DOHH2 (cell line): ENCODE data around the gene ARHGEF16.

Source experiments
- H3F3A ChIP-seq: fragments of 200-600 bp; sonication (generic), shearing (Covaris generic); 2 replicates; pipeline ENCODE4 v1.6.0; 2016; ENCODE audit warnings: antibody characterized with exemption, mild to moderate bottlenecking; ENCODE audit not compliant: control insufficient read depth, insufficient read depth
- H3K27ac ChIP-seq: fragments of 200-600 bp; sonication (generic); 2 replicates; pipeline ENCODE4 v1.5.1; 2014; ENCODE audit warnings: low read depth, mild to moderate bottlenecking, low read length, moderate library complexity
- H3K27me3 ChIP-seq: fragments of 200-600 bp; sonication (generic); 2 replicates; pipeline ENCODE4 v1.6.1; 2014; ENCODE audit warnings: mild to moderate bottlenecking, low read length, mixed read lengths; ENCODE audit not compliant: control insufficient read depth
- H3K36me3 ChIP-seq: fragments of 200-600 bp; sonication (generic); 2 replicates; pipeline ENCODE4 v1.6.1; 2014; ENCODE audit warnings: mild to moderate bottlenecking, low read length, moderate library complexity, mixed read lengths; ENCODE audit not compliant: control insufficient read depth
- H3K4me1 ChIP-seq: fragments of 200-600 bp; sonication (generic); 2 replicates; pipeline ENCODE4 v1.6.1; 2014; ENCODE audit warnings: mild to moderate bottlenecking, low read length, mixed read lengths; ENCODE audit not compliant: control insufficient read depth
- H3K4me2 ChIP-seq: fragments of 200-600 bp; sonication (generic); 2 replicates; pipeline ENCODE4 v1.6.0; 2014; ENCODE audit warnings: mild to moderate bottlenecking, low read length, moderate library complexity
- H3K4me3 ChIP-seq: fragments of 200-600 bp; sonication (generic); 2 replicates; pipeline ENCODE4 v1.5.1; 2014; ENCODE audit warnings: mild to moderate bottlenecking, low read length, mixed read lengths
- H3K79me2 ChIP-seq: fragments of 200-600 bp; sonication (generic); 2 replicates; pipeline ENCODE4 v1.6.1; 2014; ENCODE audit warnings: mild to moderate bottlenecking, low read length, mixed read lengths; ENCODE audit not compliant: control insufficient read depth
- H3K9me2 ChIP-seq: fragments of 200-600 bp; sonication (generic); replicated peaks from 2 replicates; pipeline ENCODE4 v1.6.1; 2014; ENCODE audit warnings: mild to moderate bottlenecking, low read length, mixed read lengths; ENCODE audit not compliant: control insufficient read depth
- H3K9me3 ChIP-seq: fragments of 200-600 bp; sonication (generic); 2 replicates; pipeline ENCODE4 v1.6.1; 2014; ENCODE audit warnings: antibody characterized with exemption, low read length, mixed read lengths; ENCODE audit not compliant: control insufficient read depth, insufficient read depth
- H4K20me1 ChIP-seq: fragments of 200-600 bp; sonication (generic); 2 replicates; pipeline ENCODE4 v1.6.0; 2014; ENCODE audit warnings: low read depth, mild to moderate bottlenecking, antibody characterized with exemption, low read length, moderate library complexity; ENCODE audit not compliant: control insufficient read depth, insufficient read depth
- CTCF ChIP-seq: fragments of 200-600 bp; sonication (generic); IDR thresholded peaks from one replicate; pipeline ENCODE4 v1.5.1; 2014; ENCODE audit warnings: antibody characterized with exemption, mild to moderate bottlenecking, low read depth, low read length; ENCODE audit not compliant: poor library complexity, severe bottlenecking
- EZH2phosphoT487 ChIP-seq: fragments of 200-600 bp; sonication (generic); IDR thresholded peaks from 2 replicates; pipeline ENCODE4 v1.6.1; 2017; ENCODE audit warnings: borderline replicate concordance, mild to moderate bottlenecking, antibody characterized with exemption, low read length, moderate library complexity, mixed read lengths

Gene ARHGEF16

GRCh38 chr1:3525551-3526482 is 71.4 kb downstream of the ARHGEF16 start:
- H3K27me3 ChIP-seq, result peaks cover 4% of the 10 kb centered on the region; the same call in 1 of the 2 replicates
- TF ChIP-seq EZH2phosphoT487, result no peak
- TF ChIP-seq CTCF, result no peak
- no peaks in the 10 kb centered on the region for H3K9me2 ChIP-seq

GRCh38 chr1:3527774-3528173 is 73.3 kb downstream of the ARHGEF16 start:
- H3K27me3 ChIP-seq, result peaks cover 4% of the 10 kb centered on the region; the same call in 1 of the 2 replicates

More at GRCh38 chr1:3525551-3526482, 71.4 kb downstream of the ARHGEF16 start:
- Histone ChIP-seq H3K27ac (no peak overlapping the region), H3K4me1 (no peaks in the 10 kb centered on the region; the same call in 1 of the 2 replicates), H3K9me3 (no peaks in the 10 kb centered on the region), H3F3A (no peaks in the 10 kb centered on the region), H3K4me2 (no peak overlapping the region), H4K20me1 (no peaks in the 10 kb centered on the region), H3K36me3 (no peaks in the 10 kb centered on the region), H3K79me2 (no peaks in the 10 kb centered on the region), H3K4me3 (no peak overlapping the region)

GRCh38 chr1:3529099-3529729 is 74.7 kb downstream of the ARHGEF16 start:
- no peaks in the 10 kb centered on the region for H3K79me2 ChIP-seq
- no peak overlapping the region for H3K4me3 ChIP-seq
- no peaks in the 10 kb centered on the region for H3K36me3 ChIP-seq
- H3K4me2 ChIP-seq, result no peak overlapping the region
- TF ChIP-seq CTCF, result no peak
- no peaks in the 10 kb centered on the region for H3F3A ChIP-seq
- no peaks in the 10 kb centered on the region; the same call in 1 of the 2 replicates for H3K4me1 ChIP-seq
- no peaks in the 10 kb centered on the region for H4K20me1 ChIP-seq
- no peak overlapping the region for H3K27ac ChIP-seq
- peaks cover 4% of the 10 kb centered on the region; the same call in 1 of the 2 replicates for H3K27me3 ChIP-seq
- H3K9me3 ChIP-seq, result no peaks in the 10 kb centered on the region
- H3K9me2 ChIP-seq, result no peaks in the 10 kb centered on the region

More at GRCh38 chr1:3527774-3528173, 73.3 kb downstream of the ARHGEF16 start:
- no peaks in the 10 kb centered on the region for H3K9me3 ChIP-seq
- H3K4me3 ChIP-seq, result no peak overlapping the region
- no peak overlapping the region for H3K4me2 ChIP-seq
- H3K9me2 ChIP-seq, result no peaks in the 10 kb centered on the region
- H4K20me1 ChIP-seq, result no peaks in the 10 kb centered on the region
- no peak overlapping the region for H3K27ac ChIP-seq
- H3K36me3 ChIP-seq, result no peaks in the 10 kb centered on the region
- H3F3A ChIP-seq, result no peaks in the 10 kb centered on the region
- H3K79me2 ChIP-seq, result no peaks in the 10 kb centered on the region
- H3K4me1 ChIP-seq, result no peaks in the 10 kb centered on the region; the same call in 1 of the 2 replicates
- TF ChIP-seq CTCF, result no peak
- no peak for TF ChIP-seq EZH2phosphoT487
